GM12878 (cell line): ENCODE results near the gene CTNNA3. TPM values are rescaled to one million over a fixed set of nuclear protein-coding genes. Genes with fewer than 3 reads are reported as not detected.

ENCODE experiments used
- ATAC-seq: fragments of 200-7000 bp; cut with Tn5 transposase; 3 replicates; pipeline ENCODE4 v1.9.1; 2020; ENCODE audit warnings: mild to moderate bottlenecking, moderate library complexity
- BruUV-seq: library from RNA; stranded (reverse); fragments of 400-500 nt; replicated peaks from 2 replicates; lab custom pipeline; 2021; lab: Mats Ljungman, UMichigan
- CTCF ChIA-PET: fragments of 300-600 bp; sonication (Branson Sonifier 250); formaldehyde crosslinking; extraction: SDS; loops from one replicate; lab custom pipeline; 2021; ENCODE audit warnings: inconsistent platforms; lab: Yijun Ruan, JAX
- POLR2A ChIA-PET: fragments of 350-600 bp; formaldehyde crosslinking; extraction: SDS; loops from one replicate; lab custom pipeline; 2021; ENCODE audit warnings: inconsistent platforms; lab: Charles Lee
- RAD21 ChIA-PET: fragments of 300-600 bp; sonication (Branson Sonifier 250); formaldehyde crosslinking; loops from one replicate; lab custom pipeline; 2023; ENCODE audit warnings: antibody characterized with exemption; ENCODE audit not compliant: unreplicated experiment; lab: Charles Lee
- SMC1A ChIA-PET: fragments of 300-600 bp; sonication (Branson Sonifier 250); formaldehyde crosslinking; loops from one replicate; lab custom pipeline; 2023; ENCODE audit not compliant: unreplicated experiment, uncharacterized antibody; lab: Charles Lee
- DNase-seq: peaks from one replicate; pipeline ENCODE4 v3.0.0-alpha.2; 2011; ENCODE audit warnings: low read depth, low spot score
- FAIRE-seq: peaks from 3 replicates; lab custom pipeline; 2011; peaks lifted over from hg19 to GRCh38; lab: Jason Lieb, UNC
- H2AFZ ChIP-seq: 2 replicates; pipeline ENCODE4 v1.6.0; 2011; ENCODE audit warnings: low read depth, low read length, control low read depth; ENCODE audit not compliant: control insufficient read depth
- H3K27ac ChIP-seq: 2 replicates; pipeline ENCODE4 v1.5.1; 2011; ENCODE audit warnings: control low read depth; ENCODE audit not compliant: control insufficient read depth, insufficient read depth
- H3K27me3 ChIP-seq, 2 experiments: replicated peaks in 1 of 2; 2 replicates each; pipeline versions ENCODE4 v1.6.0 to v1.6.1; 2011; ENCODE audit warnings: low read length in 1 of 2; ENCODE audit not compliant: control insufficient read depth in 2 of 2, insufficient read depth in 2 of 2
- H3K36me3 ChIP-seq, 2 experiments: 2 replicates each; pipeline ENCODE4 v1.5.1; 2011; ENCODE audit warnings: low read length in 1 of 2; ENCODE audit not compliant: control insufficient read depth in 2 of 2, insufficient read depth in 2 of 2
- H3K4me1 ChIP-seq: 2 replicates; pipeline ENCODE4 v1.6.1; 2011; ENCODE audit warnings: mild to moderate bottlenecking, low read length, moderate library complexity, mixed read lengths; ENCODE audit not compliant: control insufficient read depth, insufficient read depth
- H3K4me2 ChIP-seq: 2 replicates; pipeline ENCODE4 v1.6.0; 2011; ENCODE audit warnings: control low read depth; ENCODE audit not compliant: control insufficient read depth, insufficient read depth
- H3K4me3 ChIP-seq: fragments of 200-600 bp; sonication (generic); 2 replicates; pipeline ENCODE4 v1.5.1; 2016
- H3K79me2 ChIP-seq: 2 replicates; pipeline ENCODE4 v1.6.0; 2011; ENCODE audit warnings: low read length; ENCODE audit not compliant: control insufficient read depth, insufficient read depth
- H3K9ac ChIP-seq: 2 replicates; pipeline ENCODE4 v1.8.0; 2011; ENCODE audit warnings: low read length, control low read depth, mixed read lengths; ENCODE audit not compliant: control insufficient read depth, insufficient read depth
- H3K9me3 ChIP-seq: replicated peaks from 3 replicates; pipeline ENCODE4 v1.5.1; 2011; ENCODE audit warnings: mild to moderate bottlenecking, low read length; ENCODE audit not compliant: control insufficient read depth, insufficient read depth
- H4K20me1 ChIP-seq: 2 replicates; pipeline ENCODE4 v1.6.0; 2011; ENCODE audit not compliant: control insufficient read depth, insufficient read depth
- BHLHE40 ChIP-seq, 2 experiments: fragments of 450-650 bp in 1 of 2; IDR thresholded peaks; 2 replicates each; pipeline ENCODE4 v1.6.1; 2011 to 2017; ENCODE audit warnings: low read depth in 2 of 2, borderline replicate concordance in 1 of 2, improper control_type of control experiment in 1 of 2, low read length in 1 of 2, mild to moderate bottlenecking in 1 of 2
- BMI1 ChIP-seq: fragments of 450-650 bp; IDR thresholded peaks from 2 replicates; pipeline ENCODE4 v1.6.1; 2016; ENCODE audit warnings: mild to moderate bottlenecking, moderate library complexity, borderline replicate concordance
- CEBPZ ChIP-seq: fragments of 150-350 bp; IDR thresholded peaks from 2 replicates; pipeline ENCODE4 v1.6.1; 2016; ENCODE audit warnings: low read depth, low read length
- DPF2 ChIP-seq: fragments of 450-650 bp; IDR thresholded peaks from 2 replicates; pipeline ENCODE4 v1.6.1; 2017; ENCODE audit warnings: mild to moderate bottlenecking
- EGR1 ChIP-seq, 2 experiments: IDR thresholded peaks; 1 replicate in 1 of 2; 2 replicates in 1 of 2; pipeline ENCODE4 v1.6.1; 2011 to 2012; ENCODE audit warnings: low read depth in 2 of 2, low read length in 2 of 2, borderline replicate concordance in 1 of 2, mild to moderate bottlenecking in 1 of 2, moderate library complexity in 1 of 2
- HCFC1 ChIP-seq: fragments of 150-350 bp; IDR thresholded peaks from 2 replicates; pipeline ENCODE4 v1.6.1; 2014; ENCODE audit warnings: low read length
- MLLT1 ChIP-seq: fragments of 450-650 bp; IDR thresholded peaks from 2 replicates; pipeline ENCODE4 v1.6.1; 2016; ENCODE audit warnings: mild to moderate bottlenecking
- MTA2 ChIP-seq: fragments of 450-650 bp; IDR thresholded peaks from 2 replicates; pipeline ENCODE4 v1.6.1; 2016; ENCODE audit warnings: low read depth, mild to moderate bottlenecking, moderate library complexity
- MYB ChIP-seq: fragments of 150-350 bp; IDR thresholded peaks from 2 replicates; pipeline ENCODE4 v1.6.1; 2014; ENCODE audit warnings: mild to moderate bottlenecking, low read depth, low read length, borderline replicate concordance
- NFIC ChIP-seq: IDR thresholded peaks from 2 replicates; pipeline ENCODE4 v1.6.1; 2012; ENCODE audit warnings: low read depth, mild to moderate bottlenecking, inconsistent platforms, low read length, moderate library complexity
- NR2C2 ChIP-seq: IDR thresholded peaks from 2 replicates; pipeline ENCODE4 v1.6.1; 2011; ENCODE audit warnings: borderline replicate concordance, low read depth; ENCODE audit not compliant: control insufficient read depth, insufficient read length
- POU2F2 ChIP-seq: IDR thresholded peaks from 3 replicates; pipeline ENCODE4 v1.6.1; 2011; ENCODE audit warnings: low read depth, mild to moderate bottlenecking, low read length, borderline replicate concordance
- WRNIP1 ChIP-seq: IDR thresholded peaks from 2 replicates; pipeline ENCODE4 v1.6.1; 2011; ENCODE audit warnings: low read depth, low read length, improper control_type of control experiment, borderline replicate concordance
- ZBED1 ChIP-seq: IDR thresholded peaks from 2 replicates; pipeline ENCODE4 v1.6.1; 2016; ENCODE audit warnings: borderline replicate concordance
- WGBS: methylation state at CpG from one replicate; pipeline ENCODE4 v1.1.6; 2016; ENCODE audit warnings: low lambda C conversion rate; ENCODE audit not compliant: insufficient replicate concordance, insufficient coverage; ENCODE audit errors: missing lambda C conversion rate; 5-methylcytosine and 5-hydroxymethylcytosine counted together
- in situ Hi-C: fragments of 300-500 bp; cut with MboI; formaldehyde crosslinking; loops from 9 replicates; pipeline ENCODE4 v1.14.3; 2018; ENCODE audit warnings: mixed read lengths
- intact Hi-C: fragments of 100-400 bp; cut with micrococcal nuclease; formaldehyde crosslinking; loops from one replicate; pipeline ENCODE4 v1.14.2; 2022; ENCODE audit not compliant: unreplicated experiment
- polyA plus RNA-seq, 11 experiments: library from polyadenylated mRNA; depleted of rRNA in 4 of 11; unstranded in 6 of 11; stranded (reverse) in 5 of 11; fragments of >200 nt; fragmentation: Nextera tagmentation in 4 of 11; fragmentation: Illumina TruSeq in 1 of 11; extraction: Ambion mirVana in 4 of 11; extraction: Trizol in 1 of 11; gene quantifications; 1 replicate in 1 of 11; 2 replicates in 10 of 11; pipeline versions ENCODE4 v1.2.1 to v1.2.3, GENCODE V29; 2011 to 2016; ENCODE audit warnings: inconsistent platforms in 2 of 11, missing spikeins in 2 of 11, low read depth in 1 of 11
- total RNA-seq, 4 experiments: library from RNA; depleted of rRNA in 3 of 4; stranded (reverse); fragments of >200 nt in 3 of 4; fragmentation: Illumina TruSeq in 1 of 4; extraction: Trizol in 1 of 4; gene quantifications; 2 replicates each; pipeline versions ENCODE4 v1.2.1 to v1.2.3, GENCODE V29; 2013 to 2021
- TF ChIP-seq, protein P1 (sequence below): IDR thresholded peaks from 2 replicates; pipeline ENCODE4 v1.6.1; 2012; ENCODE audit warnings: low read length, inconsistent platforms

Gene CTNNA3
- total and polyA plus RNA-seq, 10 of the 15 experiments (the other 5 are each of a cell fraction or from before 2014, with no cell fraction given), result under 0.01 to 4.5 (median 0.22) TPM; not detected in 2

DNA sequence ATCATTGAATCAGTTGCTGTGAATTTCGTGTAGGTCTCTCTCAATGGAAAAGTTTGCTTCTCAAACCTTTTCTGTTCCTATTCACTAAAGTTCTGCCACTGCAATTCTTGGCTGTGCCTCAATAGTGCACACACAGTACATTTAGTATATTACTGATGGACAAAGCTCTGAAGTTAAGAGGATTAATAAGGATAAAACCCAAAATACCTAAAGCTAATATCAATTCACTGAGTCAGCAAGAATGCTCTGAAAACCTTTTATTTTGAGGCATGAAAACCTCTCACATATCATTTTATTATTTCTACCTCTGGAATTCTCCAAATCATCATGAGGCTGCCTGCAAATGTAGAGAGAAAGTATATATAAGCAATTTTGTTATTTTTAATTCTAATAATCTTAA, 1403.5 kb downstream of the CTNNA3 start:
- FAIRE-seq (no peak), ATAC-seq (no peak), DNase-seq (no peak)
- intact Hi-C loops, result no loop called here
- H4K20me1 ChIP-seq, result no peaks in the 10 kb centered on the region
- ChIA-PET POLR2A (no interaction called here), SMC1A (no interaction called here), CTCF (no interaction called here), RAD21 (no interaction called here)
- H3K27ac ChIP-seq, result no peak overlapping the region
- WGBS, result 0% methylated on average over 1 of the region's 1 CpG
- no peaks in the 10 kb centered on the region for H3K27me3 ChIP-seq
- TF ChIP-seq EGR1 (IDR thresholded peaks at IDR 0.05; ENCODE audit: borderline replicate concordance in 1 of 2, low read depth in 2 of 2, low read length in 2 of 2) (no peak), MTA2 (no peak), BHLHE40 (IDR thresholded peaks at IDR 0.05; ENCODE audit: borderline replicate concordance in 1 of 2, low read depth in 2 of 2, low read length in 1 of 2) (no peak), BMI1 (no peak), NR2C2 (no peak), NFIC (no peak), MYB (no peak), HCFC1 (no peak), CEBPZ (no peak), MLLT1 (no peak), ZBED1 (no peak), WRNIP1 (no peak), POU2F2 (no peak), DPF2 (no peak)
- TF ChIP-seq, protein P1, sequence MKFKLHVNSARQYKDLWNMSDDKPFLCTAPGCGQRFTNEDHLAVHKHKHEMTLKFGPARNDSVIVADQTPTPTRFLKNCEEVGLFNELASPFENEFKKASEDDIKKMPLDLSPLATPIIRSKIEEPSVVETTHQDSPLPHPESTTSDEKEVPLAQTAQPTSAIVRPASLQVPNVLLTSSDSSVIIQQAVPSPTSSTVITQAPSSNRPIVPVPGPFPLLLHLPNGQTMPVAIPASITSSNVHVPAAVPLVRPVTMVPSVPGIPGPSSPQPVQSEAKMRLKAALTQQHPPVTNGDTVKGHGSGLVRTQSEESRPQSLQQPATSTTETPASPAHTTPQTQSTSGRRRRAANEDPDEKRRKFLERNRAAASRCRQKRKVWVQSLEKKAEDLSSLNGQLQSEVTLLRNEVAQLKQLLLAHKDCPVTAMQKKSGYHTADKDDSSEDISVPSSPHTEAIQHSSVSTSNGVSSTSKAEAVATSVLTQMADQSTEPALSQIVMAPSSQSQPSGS, result no peak
- H3K9me3 ChIP-seq, result no peaks in the 10 kb centered on the region
- in situ Hi-C loops, result no loop called here
- no peak overlapping the region for H2AFZ ChIP-seq
- no peak overlapping the region for H3K9ac ChIP-seq
- no peak overlapping the region for H3K4me3 ChIP-seq
- no peak overlapping the region for H3K4me2 ChIP-seq
- BruUV-seq, result no TSS peak
- H3K79me2 ChIP-seq, result no peaks in the 10 kb centered on the region
- H3K4me1 ChIP-seq, result no peaks in the 10 kb centered on the region
- H3K36me3 ChIP-seq, result no peaks in the 10 kb centered on the region
